DMS153 (cell line): ENCODE measurements around the gene KRTAP4-5.
"Not testable (repeated sequence)": the region's sequence is repeated elsewhere in the genome, so short reads cannot be mapped to it uniquely, and the experiment has no call there.

Source experiments
- DNase-seq: peaks from one replicate; lab custom pipeline; 2025; lab: John Stamatoyannopoulos, UW

Gene KRTAP4-5

GRCh38 chr17:41147531-41148204 is 2.0 kb downstream of the KRTAP4-5 start:
- no peak for DNase-seq

- no peak for DNase-seq
These were observed 4.4 kb downstream of the KRTAP4-5 start for GRCh38 chr17:41145261-41145660.

DNA sequence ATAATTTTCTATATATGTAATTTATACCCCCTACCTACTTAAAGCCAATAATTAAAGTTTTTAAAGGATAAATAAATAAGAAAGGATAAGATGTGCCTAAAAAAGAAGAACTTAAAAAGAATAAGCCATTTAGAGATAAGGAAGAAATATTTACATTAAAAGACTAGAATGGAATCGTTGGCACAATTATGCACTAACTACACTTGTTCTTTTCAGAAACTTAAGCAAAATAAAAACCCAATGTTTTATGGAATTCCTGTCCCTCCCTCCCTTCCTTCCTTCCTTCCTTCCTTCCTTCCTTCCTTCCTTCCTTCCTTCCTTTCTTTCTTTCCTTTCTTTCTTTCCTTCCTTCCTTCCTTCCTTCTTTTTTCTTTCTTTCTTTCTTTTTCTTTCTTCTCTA is 4.8 kb downstream of the KRTAP4-5 start:
- no peak for DNase-seq

DNA sequence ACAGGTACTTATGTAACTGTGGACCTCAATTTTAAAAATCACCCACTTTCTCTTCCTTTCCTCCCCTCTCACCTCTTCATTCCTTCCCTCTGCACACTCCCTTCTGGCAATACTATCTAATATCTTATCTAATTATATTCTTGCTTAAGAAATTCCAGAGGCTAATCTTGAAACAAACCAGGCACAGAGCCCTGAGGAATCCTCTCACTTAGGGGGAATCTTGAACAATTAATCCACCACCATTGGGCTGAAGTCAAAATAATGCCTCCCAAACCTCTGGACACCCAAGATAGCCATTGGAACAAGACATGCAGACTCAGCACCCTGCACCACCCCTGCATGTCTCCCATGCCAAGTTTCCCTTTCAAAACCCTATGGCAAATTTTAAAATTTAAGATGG is 8.3 kb downstream of the KRTAP4-5 start:
- no peak for DNase-seq

DNA sequence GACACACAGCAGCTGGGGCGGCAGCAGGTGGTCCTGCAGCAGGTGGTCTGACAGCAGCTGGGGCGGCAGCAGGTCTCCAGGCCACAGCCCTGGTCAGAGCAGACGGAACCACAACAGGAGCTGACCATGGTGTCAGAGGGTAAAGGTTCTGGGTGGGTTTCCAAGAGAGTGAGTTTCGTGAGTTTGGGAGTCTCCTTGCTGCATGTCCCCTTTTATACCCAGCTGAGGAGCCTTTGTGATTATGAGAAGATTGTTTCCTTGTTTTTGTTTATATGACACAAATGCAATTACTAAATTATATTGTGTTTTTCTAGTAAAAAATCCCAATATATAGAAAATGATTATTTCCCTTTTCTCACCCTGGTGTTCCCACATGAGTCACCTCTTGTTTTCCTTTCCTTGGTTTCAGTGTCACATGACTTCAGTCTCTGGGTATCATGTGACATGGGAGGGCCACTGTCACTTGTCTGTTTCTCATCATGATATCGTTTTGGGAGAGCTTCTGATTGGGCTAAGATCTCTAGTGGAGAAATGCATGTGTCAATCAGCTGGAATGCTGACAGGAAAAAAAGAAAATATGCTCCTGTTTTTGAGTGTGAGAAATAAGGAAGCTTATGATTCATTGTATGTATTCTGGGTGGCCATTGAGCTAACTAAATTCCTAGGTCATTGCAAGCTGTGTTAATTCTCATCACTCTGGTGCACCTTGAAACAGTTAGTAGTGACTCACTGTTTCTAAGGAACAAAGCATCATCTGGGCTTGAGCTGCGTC is 9.1 kb downstream of the KRTAP4-5 start, which contains the start of gene KRTAP4-6:
Gene KRTAP4-6 (minus strand): TSS at position 185 of the 772 bp plus-strand sequence. CDS start 57 bp downstream, at position 128.
- no peak for DNase-seq

- DNase-seq = not testable (repeated sequence)
These were observed 9.8 kb downstream of the KRTAP4-5 start for GRCh38 chr17:41139865-41140264.

DNA sequence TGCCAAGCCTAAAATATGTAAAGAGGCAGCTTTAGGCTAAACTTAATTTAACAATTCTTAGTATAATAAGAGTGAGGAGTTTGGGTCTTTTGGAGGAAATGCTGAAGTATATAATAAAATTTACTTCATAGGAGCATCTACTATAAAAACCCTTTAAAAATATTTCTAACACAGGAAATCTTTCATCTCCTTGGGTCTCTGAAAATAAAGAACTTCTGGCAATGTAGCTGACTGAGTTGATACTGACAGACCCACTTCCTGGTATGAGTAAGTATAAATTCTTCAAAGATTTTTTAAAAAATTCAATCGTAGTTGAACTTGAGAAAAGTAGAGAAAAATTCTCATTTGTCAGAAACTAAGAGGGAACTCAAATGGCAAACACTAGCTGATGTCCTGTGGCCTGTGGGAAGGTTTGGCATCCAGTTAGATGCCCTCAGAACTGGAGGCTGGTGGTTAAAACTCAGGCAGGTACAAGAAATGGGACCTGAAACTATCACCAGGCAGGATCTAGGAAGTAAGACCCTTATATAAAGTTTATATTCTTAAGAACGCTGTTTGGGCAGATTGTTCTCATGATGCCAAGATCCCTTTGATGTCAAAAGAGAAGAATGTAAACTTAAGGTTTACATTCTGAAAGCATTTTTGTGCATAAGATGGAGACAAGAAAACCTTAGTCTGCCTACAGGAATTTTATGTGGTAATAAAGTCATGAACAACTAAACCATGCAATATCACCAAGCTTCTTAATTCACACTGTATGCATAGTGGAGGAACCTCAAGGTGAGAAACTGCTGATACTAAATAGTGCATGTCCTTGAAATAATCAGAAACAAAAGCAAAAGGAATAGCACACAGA is 15.5 kb downstream of the KRTAP4-5 start:
- DNase-seq = no peak

- DNase-seq = no peak
These were observed 17.6 kb downstream of the KRTAP4-5 start for GRCh38 chr17:41131979-41132378.

DNA sequence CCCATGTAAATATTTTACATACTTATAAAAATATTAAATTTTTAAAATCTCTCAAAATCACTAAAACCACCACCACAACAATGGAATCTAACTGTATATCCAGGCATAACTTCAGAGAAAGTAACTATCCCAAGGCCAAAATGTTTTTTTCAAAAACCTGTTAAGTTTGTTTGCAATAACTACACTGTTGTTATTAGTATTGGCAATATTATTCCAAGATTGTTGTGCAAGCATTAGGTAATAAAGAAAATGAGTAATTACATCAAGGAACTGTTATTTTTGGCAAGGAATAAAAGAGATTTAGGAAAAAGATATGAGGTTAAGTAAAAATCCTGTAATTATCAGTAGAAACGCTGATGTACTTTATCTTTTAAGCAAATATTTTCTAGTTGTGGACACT is 22.3 kb downstream of the KRTAP4-5 start:
- no peak for DNase-seq

GRCh38 chr17:41126412-41126811 is 23.2 kb downstream of the KRTAP4-5 start:
- DNase-seq = no peak

GRCh38 chr17:41125064-41125463 is 24.6 kb downstream of the KRTAP4-5 start:
- no peak for DNase-seq

- not testable (repeated sequence) for DNase-seq
These were observed 25.6 kb downstream of the KRTAP4-5 start, which contains the start of gene KRTAP4-12 for GRCh38 chr17:41123991-41124371. KRTAP4-12 (minus strand) TSS chr17:41124182; CDS start chr17:41124122, 60 bp downstream.

DNA sequence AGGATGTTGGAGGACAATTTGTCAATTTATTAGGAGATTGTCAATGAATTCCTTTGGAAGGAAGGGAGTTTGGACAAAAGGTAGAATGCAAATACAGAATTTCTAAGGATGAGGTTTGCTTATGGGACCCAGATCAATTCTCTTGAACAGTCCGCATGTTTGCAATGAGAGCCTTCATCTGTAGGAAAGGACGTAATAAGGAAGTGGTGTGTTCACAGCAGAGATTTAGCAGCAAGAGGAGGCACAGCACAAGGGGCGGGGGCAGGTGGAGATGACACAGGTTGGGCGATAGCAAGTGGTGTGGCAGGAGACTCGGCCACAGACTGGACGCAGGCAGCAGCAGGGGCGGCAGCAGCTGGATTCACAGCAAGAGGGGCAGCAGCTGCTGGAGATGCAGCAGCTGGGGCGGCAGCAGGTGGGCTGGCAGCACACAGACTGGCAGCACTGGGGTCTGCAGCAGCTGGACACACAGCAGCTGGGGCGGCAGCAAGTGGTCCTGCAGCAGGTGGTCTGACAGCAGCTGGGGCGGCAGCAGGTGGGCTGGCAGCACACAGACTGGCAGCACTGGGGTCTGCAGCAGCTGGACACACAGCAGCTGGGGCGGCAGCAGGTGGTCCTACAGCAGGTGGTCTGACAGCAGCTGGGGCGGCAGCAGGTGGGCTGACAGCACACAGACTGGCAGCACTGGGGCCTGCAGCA is 26.2 kb downstream of the KRTAP4-5 start:
- DNase-seq = not testable (repeated sequence)

DNA sequence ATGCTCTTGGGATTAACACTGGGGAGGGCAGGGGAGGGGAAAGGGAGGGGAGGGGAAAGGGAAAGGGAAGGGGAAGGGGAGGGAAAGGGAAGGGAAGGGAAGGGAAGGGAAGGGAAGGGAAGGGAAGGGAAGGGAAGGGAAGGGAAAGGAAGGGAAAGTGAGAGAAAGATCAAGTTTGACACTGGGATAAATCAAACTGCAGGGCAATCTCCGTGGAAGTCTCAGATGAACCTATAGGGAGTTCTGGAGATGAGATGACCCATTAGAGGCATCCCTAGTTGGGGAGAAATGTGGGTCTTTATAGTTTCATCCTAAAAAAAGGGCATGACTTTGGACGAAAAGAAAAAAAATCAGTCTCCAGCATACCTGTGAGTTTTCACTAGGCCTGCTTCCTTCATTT is 27.9 kb downstream of the KRTAP4-5 start:
- no peak for DNase-seq

- not testable (repeated sequence) for DNase-seq
These were observed 29.6 kb downstream of the KRTAP4-5 start for GRCh38 chr17:41119696-41120690.

GRCh38 chr17:41118721-41119120 is 30.9 kb downstream of the KRTAP4-5 start:
- no peak for DNase-seq

GRCh38 chr17:41117846-41118386 is 31.7 kb downstream of the KRTAP4-5 start, which contains the start of gene KRTAP4-11:
KRTAP4-11 (minus strand) TSS chr17:41118373; CDS start chr17:41118315, 58 bp downstream.
- DNase-seq = not testable (repeated sequence)

DNA sequence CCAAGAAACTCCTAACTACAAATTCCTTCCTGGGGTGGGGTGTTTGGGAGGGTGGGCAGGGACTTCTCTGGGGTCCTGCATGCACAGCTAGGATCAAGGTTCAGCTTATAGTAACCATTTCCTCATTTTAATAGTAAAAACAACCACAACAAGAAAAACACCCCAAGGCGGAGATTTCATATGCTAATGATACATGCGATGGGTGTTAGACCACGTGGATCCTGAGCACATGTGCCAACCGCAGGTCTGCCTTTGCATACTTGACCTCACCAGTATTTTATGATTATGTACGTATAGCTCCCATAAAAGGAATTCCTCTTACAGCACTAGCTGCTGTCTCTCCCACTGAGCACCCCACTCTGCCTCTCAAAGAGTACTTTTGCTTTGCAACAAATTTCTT is 33.3 kb downstream of the KRTAP4-5 start:
- DNase-seq = no peak

- DNase-seq = no peak
These were observed 38.3 kb downstream of the KRTAP4-5 start for GRCh38 chr17:41111151-41111885.
